HUDEP-2 (cell line): ENCODE measurements around the gene SLC38A11.

Source experiments
- DNase-seq, 76 experiments: peaks; one replicate each; lab custom pipeline; 2025; ENCODE audit not compliant: unreplicated experiment in 76 of 76; lab: John Stamatoyannopoulos, UW

The SLC38A11 gene

DNA sequence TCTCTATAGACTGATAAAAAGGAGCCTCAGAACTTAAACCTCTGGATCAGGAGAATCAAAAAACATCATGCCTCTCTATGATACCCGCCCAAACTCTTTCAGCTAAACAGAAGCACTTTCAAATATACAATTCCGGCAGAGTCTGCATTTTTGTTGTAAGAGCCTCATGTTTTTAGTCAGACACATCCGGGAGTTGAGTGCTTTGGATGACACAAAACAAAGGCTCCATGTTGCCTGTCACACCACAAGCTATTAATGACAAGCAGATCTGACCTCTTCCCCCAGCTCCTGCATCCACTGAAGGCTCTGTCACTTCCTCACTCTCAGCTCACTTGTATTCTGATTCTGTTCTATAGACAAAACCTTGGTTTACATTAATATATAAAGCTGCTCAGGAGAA lies 33.2 kb downstream of the SLC38A11 start:
- DNase-seq: no peak

DNA sequence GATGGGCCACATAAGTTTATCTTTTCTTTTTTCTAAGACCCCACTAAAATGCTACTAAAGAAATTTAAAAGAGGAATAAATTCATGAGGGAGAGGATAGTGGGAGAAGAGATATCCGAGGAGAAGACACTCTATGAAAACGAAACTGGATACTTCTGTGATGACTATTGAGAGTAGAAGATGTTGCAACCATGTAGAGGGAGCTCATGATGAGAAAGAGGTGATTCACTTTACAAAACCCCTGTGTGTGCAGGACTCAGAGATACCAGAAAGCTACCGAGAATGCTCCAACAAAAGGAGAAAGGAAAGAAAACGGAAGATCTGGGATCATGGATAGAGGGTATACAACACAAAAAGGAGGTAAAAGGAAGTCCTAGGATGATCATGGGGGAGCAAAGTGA lies 34.9 kb downstream of the SLC38A11 start:
- DNase-seq: no peak

DNA sequence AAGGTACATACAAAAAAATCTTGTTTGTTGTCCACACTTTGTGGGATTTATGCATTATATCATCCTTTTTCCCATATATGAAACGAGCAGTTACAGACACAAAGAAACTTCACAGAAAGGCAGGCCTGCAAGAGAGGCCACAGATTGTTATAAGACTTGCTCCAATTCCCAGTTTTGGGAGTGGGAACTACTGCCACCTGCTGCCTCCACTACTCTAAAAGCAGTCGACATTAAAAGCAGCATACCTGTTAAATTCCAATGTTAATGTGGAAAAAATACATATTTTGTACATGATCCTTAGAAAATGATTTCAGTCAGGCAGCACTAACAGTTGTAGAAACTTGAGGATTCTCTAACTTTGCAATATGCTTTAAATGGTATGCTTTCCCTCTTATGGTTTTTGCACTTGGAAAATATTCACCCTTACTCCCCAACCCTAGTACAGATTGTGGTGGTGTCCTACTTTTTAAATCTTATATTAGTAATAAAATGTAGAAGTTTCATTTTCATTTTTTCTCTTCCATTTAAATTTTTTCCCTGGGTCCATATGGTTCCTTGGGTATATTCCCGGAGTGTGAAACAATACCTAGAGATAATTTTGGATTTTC lies 37.9 kb downstream of the SLC38A11 start:
- peak in 27 of 76 experiments; percentile 6 to 39 (median 15) for DNase-seq

DNA sequence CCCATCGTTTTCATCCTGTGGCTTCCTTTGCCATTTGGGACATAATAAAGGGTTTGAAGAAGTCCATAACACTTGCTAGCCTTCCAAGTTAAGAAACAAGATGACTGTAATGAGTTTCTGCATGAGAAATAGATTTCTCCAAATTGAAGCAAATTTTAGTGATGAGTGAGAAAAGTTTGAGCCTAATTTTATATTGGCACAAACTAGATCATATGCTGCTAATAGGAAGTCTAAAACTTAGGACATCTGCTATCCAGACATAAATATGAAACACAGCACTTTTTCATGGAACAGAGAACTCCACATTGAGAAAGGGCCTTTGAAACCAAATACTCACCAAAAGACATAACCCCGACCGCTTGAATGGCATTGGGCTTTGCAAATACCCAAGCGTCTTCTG lies 39.8 kb downstream of the SLC38A11 start:
- DNase-seq: no peak

DNA sequence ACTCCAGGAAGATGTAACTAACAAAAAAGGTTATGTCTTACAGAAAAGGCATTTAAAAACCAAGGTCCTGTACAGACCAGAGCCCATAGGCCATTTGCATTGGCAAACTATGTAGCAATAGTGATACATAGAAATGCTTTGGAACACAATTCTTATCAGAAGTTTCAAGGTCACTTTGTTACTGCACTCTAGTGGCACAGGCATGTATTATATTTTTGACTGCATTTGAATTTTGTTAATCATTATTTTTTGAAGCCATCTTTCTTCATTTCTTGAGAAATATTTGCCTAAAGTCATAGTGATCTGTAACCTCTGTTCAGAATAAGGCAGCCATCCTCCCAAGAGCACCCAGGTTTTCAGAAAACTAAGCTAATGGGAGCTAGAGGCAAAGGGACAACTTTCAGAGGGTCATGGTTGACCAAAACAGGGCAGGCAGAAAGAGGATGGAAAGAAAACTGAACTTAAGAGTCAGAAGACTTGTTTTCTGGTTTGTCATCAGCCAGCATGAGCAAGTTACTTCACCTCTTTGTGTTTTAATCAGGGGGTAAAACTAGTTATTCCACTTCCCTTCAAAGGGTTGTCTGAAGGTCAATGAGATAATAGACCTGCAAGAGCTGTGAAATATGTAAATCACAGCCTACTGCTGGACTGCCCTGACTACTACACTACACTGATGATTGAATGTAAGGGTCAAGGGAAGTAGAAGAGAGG lies 41.5 kb downstream of the SLC38A11 start:
- DNase-seq: peak in 34 of 76 experiments; percentile 9 to 74 (median 42)

DNA sequence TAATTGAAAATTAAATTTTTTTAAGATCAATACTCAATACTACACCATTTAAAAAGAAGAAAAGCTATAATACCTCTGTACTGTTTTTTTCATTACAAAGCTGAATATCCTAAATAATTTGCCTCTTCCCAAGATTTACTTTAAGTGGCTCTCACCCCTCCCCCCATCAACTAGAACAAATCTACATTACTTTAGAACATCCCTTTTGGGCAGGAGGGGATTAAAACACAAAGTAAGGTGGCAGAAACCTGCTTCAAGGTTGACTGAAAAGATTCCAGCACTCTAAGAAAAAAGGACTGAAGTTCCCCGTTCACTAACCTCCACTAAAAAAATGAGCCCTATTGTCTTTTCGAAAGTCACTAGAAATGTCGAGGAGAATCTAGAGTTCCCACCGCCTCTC lies 42.3 kb downstream of the SLC38A11 start:
- no peak for DNase-seq

DNA sequence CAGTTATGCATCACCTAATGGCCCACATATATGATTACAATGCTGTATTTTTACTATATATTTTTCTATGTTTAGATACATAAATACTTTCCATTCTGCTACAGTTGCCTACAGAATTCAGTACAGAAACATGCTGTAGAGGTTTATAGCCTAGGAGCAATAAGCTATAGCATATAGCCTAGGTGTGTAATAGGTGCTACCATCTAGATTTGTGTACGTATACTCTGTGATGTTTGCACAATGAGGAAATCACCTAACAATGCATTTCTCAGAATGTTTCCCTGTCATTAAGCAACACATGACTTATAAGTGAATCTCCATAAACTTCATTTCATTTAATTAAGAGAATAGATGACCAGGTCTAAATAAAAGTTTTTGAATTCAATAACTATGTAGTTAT lies 43.5 kb downstream of the SLC38A11 start:
- DNase-seq: no peak

DNA sequence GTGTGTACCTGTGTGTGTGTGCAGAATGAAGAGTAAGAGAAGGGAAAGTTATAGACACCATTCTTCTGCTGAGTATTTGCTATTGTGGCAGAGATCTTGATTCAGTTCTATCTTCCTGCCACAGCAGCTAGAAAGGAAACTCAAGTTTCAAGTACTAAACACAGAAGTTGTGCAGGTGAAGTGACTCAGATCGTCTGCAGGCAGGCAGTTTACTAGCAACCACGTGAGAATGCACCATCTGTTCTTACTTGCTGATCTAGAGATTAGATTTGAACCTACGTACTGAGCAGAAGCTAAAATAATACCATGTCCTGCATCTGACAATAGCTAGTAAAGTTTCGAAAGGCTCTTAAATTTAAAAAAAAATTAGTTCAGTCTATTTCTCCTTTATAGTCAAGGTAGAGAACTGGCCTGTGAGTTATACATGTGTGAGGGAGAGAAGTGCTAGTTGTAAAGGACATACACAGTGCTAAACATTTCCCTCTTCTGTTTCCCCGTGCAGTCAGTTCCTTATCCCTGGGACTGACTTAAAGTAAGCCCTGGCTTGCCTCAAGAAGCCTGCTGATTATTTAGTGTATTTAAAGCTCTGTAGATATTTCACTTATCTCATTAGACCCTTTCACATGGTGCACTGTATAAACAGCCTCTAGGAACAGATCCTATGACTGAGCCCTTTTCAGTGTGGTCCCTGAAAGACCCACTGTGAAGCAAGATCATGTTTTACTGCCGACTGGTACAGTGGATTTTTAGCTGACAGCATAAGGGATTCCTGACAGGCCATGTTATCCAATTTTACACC lies 45.0 kb downstream of the SLC38A11 start:
- peak in 69 of 76 experiments; percentile 10 to 93 (median 63) for DNase-seq

DNA sequence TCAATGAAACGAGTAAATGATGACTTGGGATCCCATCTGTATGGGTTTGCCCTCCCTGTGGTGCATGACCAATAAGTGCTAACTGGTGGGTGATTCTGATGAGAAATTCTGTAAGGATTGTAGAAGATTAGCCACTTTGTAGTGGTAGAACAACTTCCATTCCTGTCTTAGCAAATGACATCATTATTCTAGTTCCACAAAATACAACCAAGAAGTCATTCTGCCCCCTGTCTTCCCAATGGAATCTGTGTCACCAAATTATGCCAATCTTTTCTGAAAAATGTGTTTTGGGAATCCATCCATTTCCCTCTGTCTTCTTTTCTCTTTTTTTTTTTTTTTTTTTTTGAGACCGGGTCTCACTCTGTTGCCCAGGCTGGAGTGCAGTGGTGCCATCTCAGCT lies 48.4 kb downstream of the SLC38A11 start:
- no peak for DNase-seq

DNA sequence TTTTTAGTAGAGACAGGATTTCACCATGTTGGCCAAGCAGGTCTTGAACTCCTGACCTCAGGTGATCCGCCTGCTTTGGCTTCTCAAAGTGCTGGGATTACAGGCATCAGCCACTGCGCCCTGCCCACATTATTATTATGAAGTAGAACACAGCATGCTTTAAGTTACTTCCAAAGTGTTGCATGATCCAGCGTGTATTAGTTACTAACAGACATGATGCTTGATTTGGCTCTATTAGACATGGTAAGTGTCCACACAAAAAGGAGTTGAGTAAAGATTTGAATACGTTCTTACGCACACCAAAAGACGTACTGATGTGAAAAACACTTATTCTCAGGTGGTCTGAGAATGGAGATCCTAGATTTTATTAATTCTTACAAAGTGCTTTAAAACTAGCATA lies 50.0 kb downstream of the SLC38A11 start:
- DNase-seq: no peak

DNA sequence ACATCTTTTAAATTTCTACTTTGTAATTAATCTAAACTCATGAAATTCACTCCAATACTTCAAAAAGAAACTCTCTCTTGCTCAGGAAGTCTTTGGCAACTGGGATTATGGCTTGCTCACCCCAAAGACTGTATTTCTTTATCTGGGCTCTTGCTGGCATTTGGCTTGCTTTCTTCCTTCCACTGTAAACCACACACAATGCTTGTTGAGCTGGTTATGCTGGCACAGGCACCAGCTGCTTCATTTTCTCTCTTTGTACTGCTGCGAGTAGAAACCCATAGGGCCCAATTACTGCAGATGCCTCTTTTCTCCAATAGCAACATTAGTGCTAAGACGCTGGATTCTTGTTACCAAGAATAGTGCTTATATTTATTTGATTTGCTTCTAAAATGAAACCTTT lies 51.4 kb downstream of the SLC38A11 start:
- peak in 57 of 76 experiments; percentile 6 to 72 (median 31) for DNase-seq

DNA sequence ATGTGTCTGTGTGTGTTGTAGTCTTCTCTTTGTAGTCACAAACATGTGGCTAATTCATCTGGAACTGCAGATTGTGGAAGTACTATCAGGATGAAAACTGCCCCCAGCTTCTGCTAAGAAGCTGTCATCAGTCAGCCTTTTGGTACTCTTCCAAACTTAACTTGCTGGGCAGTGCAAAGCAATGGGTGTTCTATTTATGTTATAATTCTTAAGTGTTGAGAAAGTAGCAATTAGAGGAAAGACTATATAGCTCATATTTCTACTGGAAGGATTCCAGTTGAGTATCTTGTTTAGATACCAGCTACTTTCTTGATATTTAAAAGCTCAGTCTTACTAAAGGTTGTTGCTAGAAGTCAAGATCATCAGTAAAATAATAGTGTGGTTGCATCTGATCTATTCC lies 52.1 kb downstream of the SLC38A11 start:
- peak in 55 of 76 experiments; percentile 7 to 92 (median 73) for DNase-seq

DNA sequence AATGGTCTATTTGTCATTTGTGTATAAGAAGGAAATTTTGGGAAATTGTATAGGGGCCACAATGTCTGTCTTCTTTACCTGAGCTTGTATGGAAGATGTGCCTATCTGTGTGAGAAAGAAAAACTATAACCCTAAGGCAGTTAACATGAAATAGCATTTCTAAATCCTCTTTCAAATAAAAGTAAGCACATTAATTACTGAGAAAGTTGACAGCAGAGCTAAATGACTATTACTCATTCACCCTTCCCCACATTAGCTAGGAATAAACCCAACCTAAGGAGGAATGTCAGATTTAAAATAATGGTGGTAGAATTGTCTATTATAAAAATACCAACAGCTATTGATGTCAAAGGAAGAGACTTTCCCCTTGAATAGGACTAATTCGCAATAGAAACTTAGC lies 56.2 kb downstream of the SLC38A11 start:
- no peak for DNase-seq

DNA sequence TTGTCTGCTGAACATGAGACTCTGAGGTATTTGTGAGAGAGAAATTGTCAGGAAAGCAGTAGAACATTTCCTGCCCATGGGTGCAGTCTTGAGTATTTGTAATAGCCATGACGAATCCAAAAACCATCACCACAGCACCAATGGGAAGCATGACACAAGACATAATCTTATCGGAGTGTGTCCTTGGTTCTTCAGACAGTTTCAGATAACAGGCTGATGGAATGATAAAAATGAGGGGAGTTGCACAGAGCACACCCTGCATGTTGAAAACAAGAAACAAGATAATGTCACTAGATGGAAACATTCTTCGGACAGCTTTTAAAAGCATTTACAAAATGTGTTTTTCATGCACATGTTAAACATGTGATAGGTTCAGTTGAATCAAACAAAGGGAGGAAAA lies 56.9 kb downstream of the SLC38A11 start:
- peak in 65 of 76 experiments; percentile 4 to 95 (median 56) for DNase-seq

DNA sequence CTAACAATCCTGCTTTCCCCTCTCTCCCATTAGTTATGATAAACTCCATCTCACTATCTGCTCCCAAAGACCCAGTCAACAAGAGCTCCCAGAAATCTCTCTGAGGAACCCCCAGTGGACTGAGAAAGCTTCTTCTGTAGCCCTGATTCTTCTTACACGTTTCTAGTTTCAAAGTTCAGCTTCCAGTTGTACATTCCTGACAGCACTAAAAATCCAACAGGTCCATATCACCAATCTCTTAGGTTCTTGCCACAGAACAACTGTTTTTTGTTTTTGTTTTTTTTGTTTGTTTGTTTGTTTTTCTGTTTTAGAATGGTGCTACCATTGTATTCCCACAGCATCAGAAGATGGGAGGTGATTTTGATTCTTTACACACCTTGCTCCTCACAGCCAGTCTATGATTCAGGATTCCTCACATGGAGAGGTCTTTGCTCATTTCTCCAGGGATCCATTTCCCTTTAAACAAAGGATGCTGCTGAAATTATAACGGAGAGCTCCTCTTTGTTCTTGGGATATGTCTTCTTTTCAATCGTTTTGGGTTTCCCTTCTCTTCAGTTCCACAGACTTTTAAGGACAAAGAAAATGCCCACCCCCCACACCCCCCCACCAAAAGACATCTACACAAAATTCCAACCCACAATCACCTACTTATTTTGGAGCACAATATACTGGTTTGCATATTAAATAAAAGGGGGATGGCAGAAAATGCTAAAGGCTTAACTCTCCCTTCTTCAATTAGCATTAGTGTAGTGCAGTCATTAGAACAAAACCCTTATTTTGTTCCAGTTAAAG lies 57.7 kb downstream of the SLC38A11 start:
- no peak for DNase-seq

DNA sequence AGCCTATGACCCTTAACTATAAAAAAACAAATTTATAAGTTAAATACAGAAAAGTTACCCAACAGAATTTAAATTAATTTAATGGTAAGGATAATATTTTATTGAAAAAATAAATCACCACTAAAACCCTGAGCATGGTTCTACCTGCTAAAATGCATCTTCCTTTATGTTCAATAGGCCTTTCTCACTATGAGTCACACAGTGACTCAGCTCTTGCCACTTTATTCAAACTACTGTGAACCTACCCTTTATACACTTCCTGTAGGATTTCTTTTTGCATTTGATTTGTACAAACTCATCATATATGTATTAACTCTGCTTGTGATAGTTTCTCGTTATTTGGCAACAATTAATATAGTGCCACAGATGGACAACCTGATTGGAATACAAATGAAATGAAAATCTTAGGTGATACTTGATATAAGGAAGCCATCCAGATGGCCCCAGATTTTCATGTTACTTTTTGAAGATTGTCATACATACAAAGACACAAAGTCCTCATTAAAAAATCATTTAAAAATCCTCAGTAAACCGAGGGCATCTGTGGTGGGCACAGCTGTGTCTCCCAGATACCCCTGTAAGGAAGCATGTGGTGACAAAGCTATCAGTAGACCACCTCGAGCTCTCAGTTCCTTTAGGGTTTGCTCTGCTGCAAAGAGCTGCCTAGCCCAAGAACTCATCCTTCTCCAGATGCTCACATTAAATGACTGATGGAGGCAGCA lies 58.5 kb downstream of the SLC38A11 start:
- peak in 15 of 76 experiments; percentile 3 to 37 (median 26) for DNase-seq

DNA sequence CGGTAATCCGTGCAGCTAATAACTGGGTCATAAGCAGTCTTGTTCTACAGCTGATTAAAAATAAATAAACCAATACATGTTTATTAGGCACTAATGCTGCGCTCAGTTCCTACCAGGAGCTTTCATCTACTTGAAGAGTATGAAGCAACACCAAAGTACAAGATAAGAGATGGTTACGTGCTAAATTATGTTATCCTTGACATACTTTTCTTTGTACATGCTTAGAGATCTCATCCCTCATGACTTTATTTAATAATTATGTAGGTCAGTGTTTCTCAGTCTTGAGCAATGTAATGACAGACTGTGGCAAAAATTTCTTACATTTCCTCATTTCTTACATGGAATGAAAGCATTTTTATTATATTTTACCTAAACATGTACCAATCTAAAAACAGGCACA lies 59.1 kb downstream of the SLC38A11 start:
- no peak for DNase-seq

DNA sequence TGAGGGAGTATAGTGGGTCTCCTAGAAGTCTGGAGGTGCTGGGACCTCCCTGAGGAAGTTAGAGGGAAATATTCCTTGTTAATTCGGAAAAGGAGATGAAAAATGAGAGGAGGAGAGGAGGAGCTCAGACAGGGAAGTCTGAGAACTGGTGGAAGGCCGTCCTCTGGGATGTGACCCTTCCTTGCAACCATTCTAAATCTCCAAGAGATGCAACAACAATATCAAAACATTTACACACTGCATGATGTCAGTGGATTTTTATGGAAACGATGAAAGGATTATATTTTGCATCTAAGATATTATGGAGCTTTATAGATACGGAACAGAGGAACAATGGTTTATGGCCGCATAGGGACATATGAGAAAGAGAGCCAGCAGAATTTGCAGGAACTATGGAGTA lies 63.9 kb downstream of the SLC38A11 start:
- DNase-seq: no peak

DNA sequence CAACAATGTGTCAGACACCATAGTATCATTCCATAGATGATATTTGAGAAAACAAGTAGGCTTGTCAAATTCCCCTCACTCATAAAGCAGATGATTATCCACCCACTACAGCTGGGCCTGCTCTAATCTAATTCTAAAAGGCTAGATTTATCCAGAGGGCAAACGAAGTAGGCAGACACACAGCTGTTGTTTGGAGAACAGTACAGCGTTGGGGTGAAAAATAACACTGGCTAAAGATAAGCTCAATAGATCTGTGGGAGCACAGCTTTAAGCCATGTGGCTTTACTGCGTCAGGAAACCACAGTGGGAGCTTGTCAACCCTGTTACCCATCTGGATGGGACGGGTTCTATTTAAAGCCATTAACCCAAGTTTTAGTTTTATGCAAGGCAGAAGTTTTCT lies 64.8 kb downstream of the SLC38A11 start:
- peak in 21 of 76 experiments; percentile 2 to 58 (median 26) for DNase-seq

DNA sequence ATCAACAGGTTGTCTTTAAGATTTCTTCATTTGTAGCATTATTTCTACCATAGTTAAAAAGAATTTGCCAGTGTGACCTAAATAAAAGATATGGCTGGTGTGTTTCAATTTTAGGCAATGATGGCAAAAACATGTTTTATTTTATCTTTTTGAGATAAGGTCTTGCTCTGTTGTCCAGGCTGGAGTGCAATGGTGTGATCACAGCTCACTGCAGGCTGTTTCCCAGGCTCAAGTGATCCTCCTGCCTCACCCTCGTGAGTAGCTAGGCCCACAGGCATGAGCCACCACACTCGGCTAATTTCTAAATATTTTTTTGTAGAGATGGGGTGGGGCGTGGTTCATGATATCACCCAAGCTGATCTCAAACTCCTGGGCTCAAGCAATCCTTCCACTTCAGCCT lies 66.7 kb downstream of the SLC38A11 start:
- peak in 5 of 76 experiments; percentile 8 to 30 (median 13) for DNase-seq
